ENCODE results near the gene C4B.
"Not testable (repeated sequence)": the region's sequence is repeated elsewhere in the genome, so short reads cannot be mapped to it uniquely, and the experiment has no call there.

C4B gene

GRCh38 chr6:31977816-31978431 lies 36.7 kb upstream of the C4B start:
- no peak for DNase-seq (ENCODE audit: low read depth)

GRCh38 chr6:31978831-31979230 lies 35.8 kb upstream of the C4B start:
- DNase-seq (ENCODE audit: low read depth) = no peak
- TF ChIP-seq CTCF (IDR thresholded peaks at IDR 0.05; ENCODE audit: low read length, missing control alignments) = no peak
- no peak overlapping the region for H3K4me3 ChIP-seq (replicated peaks; ENCODE audit: low read depth, low read length)

More at GRCh38 chr6:31977816-31978431, 36.7 kb upstream of the C4B start:
- no peak for TF ChIP-seq CTCF (IDR thresholded peaks at IDR 0.05; ENCODE audit: low read length, missing control alignments)
- no peak overlapping the region for H3K4me3 ChIP-seq (replicated peaks; ENCODE audit: low read depth, low read length)

- H3K4me3 ChIP-seq (replicated peaks; ENCODE audit: low read depth, low read length) = no peak overlapping the region
- no peak for DNase-seq (ENCODE audit: low read depth)
- TF ChIP-seq CTCF (IDR thresholded peaks at IDR 0.05; ENCODE audit: low read length, missing control alignments) = no peak
Measured at GRCh38 chr6:31979238-31979898, 35.2 kb upstream of the C4B start.

- not testable (repeated sequence) for H3K4me3 ChIP-seq (replicated peaks; ENCODE audit: low read depth, low read length); DNase-seq (ENCODE audit: low read depth)
Measured at GRCh38 chr6:31980195-31980876, 34.3 kb upstream of the C4B start.

- DNase-seq (ENCODE audit: low read depth); H3K4me3 ChIP-seq (replicated peaks; ENCODE audit: low read depth, low read length): not testable (repeated sequence)
Measured at GRCh38 chr6:31980998-31981397, 33.6 kb upstream of the C4B start.

- not testable (repeated sequence) for DNase-seq (ENCODE audit: low read depth); H3K4me3 ChIP-seq (replicated peaks; ENCODE audit: low read depth, low read length)
Measured at GRCh38 chr6:31981744-31982143, 32.9 kb upstream of the C4B start, which contains the start of gene C4A. TSS of gene C4A (plus strand) at chr6:31982057. CDS start at chr6:31982108, 51 bp downstream.

GRCh38 chr6:31989363-31989762 lies 25.2 kb upstream of the C4B start:
- not testable (repeated sequence) for DNase-seq (ENCODE audit: low read depth)

GRCh38 chr6:31994421-31994820 lies 20.2 kb upstream of the C4B start:
- DNase-seq (ENCODE audit: low read depth); H3K4me3 ChIP-seq (replicated peaks; ENCODE audit: low read depth, low read length): not testable (repeated sequence)

More at GRCh38 chr6:31989363-31989762, 25.2 kb upstream of the C4B start:
- H3K4me3 ChIP-seq (replicated peaks; ENCODE audit: low read depth, low read length) = not testable (repeated sequence)

GRCh38 chr6:31996385-31996784 lies 18.2 kb upstream of the C4B start:
- DNase-seq (ENCODE audit: low read depth) = not testable (repeated sequence)

GRCh38 chr6:32002546-32003268 lies 11.9 kb upstream of the C4B start:
- DNase-seq (ENCODE audit: low read depth); H3K4me3 ChIP-seq (replicated peaks; ENCODE audit: low read depth, low read length): not testable (repeated sequence)

More at GRCh38 chr6:31996385-31996784, 18.2 kb upstream of the C4B start:
- H3K4me3 ChIP-seq (replicated peaks; ENCODE audit: low read depth, low read length) = not testable (repeated sequence)

- DNase-seq (ENCODE audit: low read depth) = not testable (repeated sequence)
Measured at GRCh38 chr6:32003301-32003700, 11.3 kb upstream of the C4B start.

GRCh38 chr6:32004393-32004792 lies 10.2 kb upstream of the C4B start:
- not testable (repeated sequence) for DNase-seq (ENCODE audit: low read depth); H3K4me3 ChIP-seq (replicated peaks; ENCODE audit: low read depth, low read length)

More at GRCh38 chr6:32003301-32003700, 11.3 kb upstream of the C4B start:
- H3K4me3 ChIP-seq (replicated peaks; ENCODE audit: low read depth, low read length) = not testable (repeated sequence)

- H3K4me3 ChIP-seq (replicated peaks; ENCODE audit: low read depth, low read length); DNase-seq (ENCODE audit: low read depth): not testable (repeated sequence)
Measured at GRCh38 chr6:32004864-32005537, 9.6 kb upstream of the C4B start.

GRCh38 chr6:32005538-32005880 lies 9.1 kb upstream of the C4B start:
- DNase-seq (ENCODE audit: low read depth) = not testable (repeated sequence)

More at GRCh38 chr6:32005538-32005880, 9.1 kb upstream of the C4B start:
- not testable (repeated sequence) for H3K4me3 ChIP-seq (replicated peaks; ENCODE audit: low read depth, low read length)
